ENCODE results near the gene CNEP1R1. TPM values are rescaled to one million over a fixed set of nuclear protein-coding genes. Genes with fewer than 3 reads are reported as not detected.

The CNEP1R1 gene
- total RNA-seq, 1 experiment from 2014 or later = 13.8 TPM

- ChIA-PET CTCF (interaction anchor here (1.5 to 7.2 kb wide), 3 partner anchors 15 to 170 kb away, joined by 5 to 41 read pairs (median 9); partner anchors contain the start of gene CNEP1R1), POLR2A (no interaction called here)
- Mint-ChIP-seq H3K27ac (no peak overlapping the region), H3K36me3 (peaks cover 7% of the 10 kb centered on the region), H3K27me3 (ENCODE audit: low read depth) (no peaks in the 10 kb centered on the region), H3K4me3 (no peak overlapping the region), H3K4me1 (peaks cover 10% of the 10 kb centered on the region), H3K9me3 (no peaks in the 10 kb centered on the region)
- DNase-seq (ENCODE audit: low spot score) = no peak
- no peak for ATAC-seq
- TF ChIP-seq GABPB1 (CRISPR knock-in tag; IDR thresholded peaks at IDR 0.05) = peak; percentile 53
- no peak for TF ChIP-seq USF2 (CRISPR knock-in tag; IDR thresholded peaks at IDR 0.05)
Measured at GRCh38 chr16:50040018-50040417, 15.0 kb downstream of the CNEP1R1 start.

GRCh38 chr16:50040710-50041109 lies 15.7 kb downstream of the CNEP1R1 start:
- Mint-ChIP-seq H3K4me1 (peaks cover 10% of the 10 kb centered on the region), H3K9me3 (no peaks in the 10 kb centered on the region), H3K36me3 (peaks cover 1% of the 10 kb centered on the region), H3K27ac (no peak overlapping the region), H3K4me3 (no peak overlapping the region), H3K27me3 (ENCODE audit: low read depth) (no peaks in the 10 kb centered on the region)
- DNase-seq (ENCODE audit: low spot score) (no peak), ATAC-seq (no peak)
- CTCF ChIA-PET = interaction anchor here (1.5 to 7.2 kb wide), 3 partner anchors 16 to 170 kb away, joined by 5 to 41 read pairs (median 9); partner anchors contain the start of gene CNEP1R1
- POLR2A ChIA-PET = interaction anchor here (0.6 kb wide), 1 partner anchor 871 kb away, joined by 3 read pairs; no protein-coding TSS in a partner anchor
- no peak for TF ChIP-seq IRF1 (CRISPR knock-in tag; IDR thresholded peaks at IDR 0.05)
- no peak for TF ChIP-seq E2F4 (CRISPR knock-in tag; IDR thresholded peaks at IDR 0.05; ENCODE audit: borderline replicate concordance, low read depth)
- TF ChIP-seq USF2 (CRISPR knock-in tag; IDR thresholded peaks at IDR 0.05) = no peak
- TF ChIP-seq GABPB1 (CRISPR knock-in tag; IDR thresholded peaks at IDR 0.05) = no peak
- TF ChIP-seq ZNF512 (CRISPR knock-in tag; IDR thresholded peaks at IDR 0.05; ENCODE audit: borderline replicate concordance) = no peak
- no peak for TF ChIP-seq JAZF1 (CRISPR knock-in tag; IDR thresholded peaks at IDR 0.05)
- TF ChIP-seq NR3C1 (CRISPR knock-in tag; conservative IDR thresholded peaks at IDR 0.05; ENCODE audit: low read depth) = no peak
- no peak for TF ChIP-seq GTF2I (CRISPR knock-in tag; conservative IDR thresholded peaks at IDR 0.05)
- TF ChIP-seq FOXP1 (CRISPR knock-in tag; IDR thresholded peaks at IDR 0.05; ENCODE audit: borderline replicate concordance) = no peak
- TF ChIP-seq CBFB (CRISPR knock-in tag; IDR thresholded peaks at IDR 0.05; ENCODE audit: low read depth) = no peak
- TF ChIP-seq ZNF532 (CRISPR knock-in tag; IDR thresholded peaks at IDR 0.05; ENCODE audit: borderline replicate concordance) = no peak
- TF ChIP-seq ESRRA (CRISPR knock-in tag; IDR thresholded peaks at IDR 0.05; ENCODE audit: borderline replicate concordance) = no peak
- no peak for TF ChIP-seq ZNF281 (CRISPR knock-in tag; IDR thresholded peaks at IDR 0.05)
- TF ChIP-seq CREM (CRISPR knock-in tag; IDR thresholded peaks at IDR 0.05) = no peak
- TF ChIP-seq EMX1 (CRISPR knock-in tag; IDR thresholded peaks at IDR 0.05) = no peak
- TF ChIP-seq RORB (CRISPR knock-in tag; IDR thresholded peaks at IDR 0.05) = no peak
- TF ChIP-seq ATF6 (CRISPR knock-in tag; IDR thresholded peaks at IDR 0.05) = no peak

All from WTC11 (cell line).